Lower leg skin (tissue), 4 donors: ENCODE results near the gene TCERG1L. TPM values are rescaled to one million over a fixed set of nuclear protein-coding genes. Genes with fewer than 3 reads are reported as not detected.
"Not testable (repeated sequence)": the region's sequence is repeated elsewhere in the genome, so short reads cannot be mapped to it uniquely, and the experiment has no call there.

ENCODE experiments used
- DNase-seq, 2 donors: peaks; one replicate each; pipeline ENCODE4 v3.0.0-alpha.2; 2019; ENCODE audit warnings: low spot score in 2 of 2
- H3K4me3 ChIP-seq: fragments of 200-600 bp; sonication (generic); 2 replicates; pipeline ENCODE4 v1.5.1; 2017; ENCODE audit warnings: mild to moderate bottlenecking, low read depth; ENCODE audit not compliant: poor library complexity, severe bottlenecking
- CTCF ChIP-seq, 3 donors: fragments of 450-650 bp; IDR thresholded peaks; one replicate each; pipeline ENCODE4 v1.5.1; 2016; ENCODE audit warnings: antibody characterized with exemption in 3 of 3, mild to moderate bottlenecking in 3 of 3, moderate library complexity in 2 of 3
- POLR2A ChIP-seq, 2 donors: fragments of 450-650 bp; IDR thresholded peaks; one replicate each; pipeline ENCODE4 v1.6.1; 2016 to 2017; ENCODE audit warnings: antibody characterized with exemption in 2 of 2, mild to moderate bottlenecking in 1 of 2, moderate library complexity in 1 of 2
- WGBS, 2 donors: methylation state at CpG; one replicate each; pipeline ENCODE4 v1.1.5; 2018; 5-methylcytosine and 5-hydroxymethylcytosine counted together
- intact Hi-C: fragments of 100-400 bp; cut with DNase I; formaldehyde crosslinking; loops from one replicate; pipeline ENCODE4 v1.15.0; 2023; ENCODE audit warnings: low total_unique reads
- total RNA-seq, 4 donors: library from RNA; depleted of rRNA; stranded (reverse); fragments of >200 nt; gene quantifications; one replicate each; pipeline ENCODE4 v1.1.0, GENCODE V29; 2016

The TCERG1L gene
- total RNA-seq, 4 donors from 2014 or later: 0.57 to 1.1 (median 0.90) TPM

DNA sequence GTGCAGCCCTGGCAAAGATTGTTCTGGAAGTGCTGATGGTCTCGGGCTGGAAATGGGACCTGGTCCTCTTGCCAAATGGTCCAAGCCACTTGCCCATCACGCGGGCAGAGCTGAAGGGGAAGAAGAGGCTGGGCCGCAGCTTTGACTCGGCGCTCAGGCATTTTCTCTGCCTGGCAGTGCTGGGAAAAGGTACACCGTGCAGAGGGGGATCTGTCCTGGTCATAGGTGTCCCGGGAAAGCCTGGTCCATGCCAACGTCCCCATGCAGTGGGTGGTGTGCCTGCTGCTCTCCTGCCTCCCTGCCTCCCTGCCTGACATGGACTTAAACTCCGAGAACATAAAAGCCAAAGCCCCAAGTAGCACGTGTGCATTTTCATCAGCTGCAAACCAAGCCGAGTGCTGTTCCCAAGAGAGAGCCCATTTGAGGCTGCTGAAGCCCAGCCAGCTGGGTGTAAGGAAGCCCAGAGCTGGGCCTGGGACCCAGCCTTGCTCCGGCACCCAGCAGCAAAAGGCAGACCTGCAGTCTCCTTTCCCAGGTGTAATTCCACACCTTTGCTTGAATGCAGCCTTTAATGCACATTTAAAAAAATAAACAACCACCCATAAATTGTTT, 72.7 kb downstream of the TCERG1L start:
- no peak overlapping the region for H3K4me3 ChIP-seq
- no peak for TF ChIP-seq POLR2A (IDR thresholded peaks at IDR 0.05)
- no peak for TF ChIP-seq CTCF (IDR thresholded peaks at IDR 0.05)
- WGBS, 2 donors: 78 to 80% methylated on average over 13 of the region's 13 CpGs
- DNase-seq: no peak
- intact Hi-C loops: no loop called here

DNA sequence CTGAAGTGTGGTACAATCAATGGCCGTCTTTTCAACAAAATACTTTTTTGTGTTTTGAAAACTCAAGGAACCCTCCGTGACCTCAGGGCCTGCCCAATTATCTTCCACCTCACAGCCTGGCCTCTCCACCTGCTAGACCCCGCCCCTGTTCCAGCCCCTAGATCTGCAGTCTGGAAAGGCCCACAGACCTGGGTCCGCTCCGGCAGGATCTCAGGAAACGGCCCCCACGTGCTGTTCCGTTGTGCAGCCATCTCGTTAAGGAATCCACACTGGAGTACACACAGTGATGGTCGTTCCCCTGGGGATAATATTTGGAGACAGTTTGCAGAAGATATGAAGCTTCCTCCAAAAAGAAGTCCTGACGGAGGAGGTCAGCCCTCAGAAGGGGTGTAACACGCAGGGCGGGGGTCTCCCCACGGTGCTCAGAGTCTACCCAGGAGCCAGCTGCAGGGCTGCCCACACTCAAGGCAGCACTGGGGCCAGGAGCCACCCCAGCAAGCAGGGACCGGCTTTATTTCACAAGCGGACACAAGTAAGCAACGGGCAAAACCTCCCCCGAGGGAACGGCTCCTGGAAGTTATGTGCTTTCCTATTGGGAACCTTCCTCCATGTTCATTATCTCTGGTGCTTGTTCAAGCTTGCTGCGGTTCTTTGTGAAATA, 73.4 kb downstream of the TCERG1L start:
- intact Hi-C loops: no loop called here
- WGBS, 2 donors: 69 to 76% methylated on average over 20 of the region's 20 CpGs
- DNase-seq: no peak
- no peak overlapping the region for H3K4me3 ChIP-seq
- no peak for TF ChIP-seq POLR2A (IDR thresholded peaks at IDR 0.05)
- no peak for TF ChIP-seq CTCF (IDR thresholded peaks at IDR 0.05)

DNA sequence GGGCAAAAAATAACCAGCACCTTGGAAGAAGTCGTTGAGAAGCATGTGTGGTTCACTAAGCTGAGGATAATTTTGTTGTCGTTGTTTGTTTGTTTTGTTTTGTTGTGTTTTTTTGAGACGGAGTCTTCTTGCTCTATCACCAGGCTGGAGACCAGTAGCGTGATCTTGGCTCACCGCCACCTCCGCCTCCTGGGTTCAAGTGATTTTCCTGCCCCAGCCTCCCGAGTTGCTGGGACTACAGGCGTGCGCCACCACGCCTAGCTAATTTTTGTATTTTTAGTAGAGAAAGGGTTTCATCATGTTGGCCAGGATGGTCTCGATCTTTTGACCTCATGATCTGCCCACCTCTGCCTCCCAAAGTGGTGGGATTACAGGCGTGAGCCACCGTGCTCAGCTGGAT, 76.9 kb downstream of the TCERG1L start:
- H3K4me3 ChIP-seq, DNase-seq, intact Hi-C loops: not testable (repeated sequence)
- WGBS, 2 donors: 94% methylated on average over 13 of the region's 13 CpGs

GRCh38 chr10:131233611-131234258, 77.8 kb downstream of the TCERG1L start:
- intact Hi-C loops: no loop called here
- no peak for DNase-seq
- 68 to 72% methylated on average over 7 of the region's 7 CpGs for WGBS, 2 donors
- no peak overlapping the region for H3K4me3 ChIP-seq
- TF ChIP-seq POLR2A (IDR thresholded peaks at IDR 0.05) (no peak), CTCF (IDR thresholded peaks at IDR 0.05) (no peak)

DNA sequence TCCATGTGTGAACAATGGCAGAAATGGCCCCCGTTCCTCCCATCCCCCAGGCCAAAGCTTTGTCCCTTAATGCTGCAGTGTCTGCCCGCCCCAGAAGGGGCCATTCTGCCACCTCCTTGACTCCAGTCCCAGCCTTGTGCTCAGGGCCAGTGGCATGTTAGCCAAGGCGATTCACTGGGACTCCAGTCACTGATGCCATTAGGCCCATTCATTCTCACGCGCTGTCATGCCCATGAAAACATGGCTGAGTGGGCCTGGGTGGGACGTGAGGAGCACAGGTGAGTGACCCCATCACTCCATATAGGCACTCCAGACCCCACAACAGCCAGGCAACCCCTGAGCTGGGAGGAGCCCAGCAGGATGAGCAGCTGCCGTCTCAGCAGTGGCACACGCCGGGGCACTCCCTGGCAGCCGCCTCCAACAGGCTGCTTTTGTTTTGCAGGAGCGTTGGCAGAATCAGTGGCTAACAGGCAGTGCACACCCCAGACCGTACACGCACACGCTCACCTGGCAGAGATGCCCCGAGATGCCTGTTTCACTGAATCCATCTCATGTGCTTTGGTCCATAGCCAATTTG, 79.5 kb downstream of the TCERG1L start:
- TF ChIP-seq CTCF (IDR thresholded peaks at IDR 0.05) (no peak), POLR2A (IDR thresholded peaks at IDR 0.05) (no peak)
- 49 to 52% methylated on average over 14 to 15 of the region's 15 CpGs for WGBS, 2 donors
- H3K4me3 ChIP-seq: no peak overlapping the region
- intact Hi-C loops: no loop called here
- no peak for DNase-seq

GRCh38 chr10:131231323-131231964, 80.1 kb downstream of the TCERG1L start:
- H3K4me3 ChIP-seq: no peak overlapping the region
- TF ChIP-seq CTCF (IDR thresholded peaks at IDR 0.05): no peak
- no peak for TF ChIP-seq POLR2A (IDR thresholded peaks at IDR 0.05)
- intact Hi-C loops: no loop called here
- WGBS, 2 donors: 63 to 65% methylated on average over 19 of the region's 19 CpGs
- no peak for DNase-seq
